Smooth muscle cell (in vitro differentiated cells): ENCODE measurements around the gene DPAGT1. TPM values are rescaled to one million over a fixed set of nuclear protein-coding genes. Genes with fewer than 3 reads are reported as not detected.
"Not testable (repeated sequence)": the region's sequence is repeated elsewhere in the genome, so short reads cannot be mapped to it uniquely, and the experiment has no call there.

Source experiments
- DNase-seq: peaks from one replicate; lab custom pipeline; 2025; ENCODE audit not compliant: unreplicated experiment; lab: John Stamatoyannopoulos, UW
- H2AFZ ChIP-seq: fragments of 200-600 bp; sonication (generic); 2 replicates; pipeline ENCODE4 v1.6.0; 2016; ENCODE audit warnings: antibody characterized with exemption, low read depth, mild to moderate bottlenecking
- H3F3A ChIP-seq: fragments of 200-600 bp; sonication (generic); 2 replicates; pipeline ENCODE4 v1.6.0; 2017; ENCODE audit warnings: antibody characterized with exemption, low read depth
- H3K27ac ChIP-seq: fragments of 200-600 bp; sonication (generic); 2 replicates; pipeline ENCODE4 v1.5.1; 2016; ENCODE audit warnings: low read depth, mild to moderate bottlenecking
- H3K27me3 ChIP-seq: fragments of 200-600 bp; sonication (generic); 2 replicates; pipeline ENCODE4 v1.6.1; 2016; ENCODE audit warnings: low read depth, mild to moderate bottlenecking
- H3K36me3 ChIP-seq: fragments of 200-600 bp; sonication (generic); 2 replicates; pipeline ENCODE4 v1.5.1; 2016; ENCODE audit warnings: low read depth
- H3K4me1 ChIP-seq: fragments of 200-600 bp; sonication (generic); 2 replicates; pipeline ENCODE4 v1.5.1; 2016; ENCODE audit warnings: low read depth
- H3K4me2 ChIP-seq: fragments of 200-600 bp; sonication (generic); 2 replicates; pipeline ENCODE4 v1.6.0; 2016; ENCODE audit warnings: mild to moderate bottlenecking
- H3K4me3 ChIP-seq: fragments of 200-600 bp; sonication (generic); 2 replicates; pipeline ENCODE4 v1.5.1; 2016; ENCODE audit warnings: mild to moderate bottlenecking
- H3K79me2 ChIP-seq: fragments of 200-600 bp; sonication (generic); 2 replicates; pipeline ENCODE4 v1.6.0; 2016; ENCODE audit warnings: low read depth, mild to moderate bottlenecking
- H3K9ac ChIP-seq: fragments of 200-600 bp; sonication (generic); 2 replicates; pipeline ENCODE4 v1.6.0; 2016; ENCODE audit warnings: low read depth
- H3K9me3 ChIP-seq: fragments of 200-600 bp; sonication (generic); replicated peaks from 2 replicates; pipeline ENCODE4 v1.5.1; 2016; ENCODE audit warnings: low read depth
- H4K20me1 ChIP-seq: fragments of 200-600 bp; sonication (generic); 2 replicates; pipeline ENCODE4 v1.6.0; 2016; ENCODE audit warnings: low read depth
- CTCF ChIP-seq: fragments of 200-600 bp; sonication (generic); IDR thresholded peaks from 2 replicates; pipeline ENCODE4 v1.5.1; 2017; ENCODE audit warnings: borderline replicate concordance, mild to moderate bottlenecking, antibody characterized with exemption; ENCODE audit not compliant: insufficient read depth, poor library complexity, severe bottlenecking
- WGBS: methylation state at CpG from one replicate; pipeline ENCODE4 v1.1.7; 2016; ENCODE audit warnings: low lambda C conversion rate; 5-methylcytosine and 5-hydroxymethylcytosine counted together
- polyA plus RNA-seq: library from polyadenylated mRNA; unstranded; fragments of >200 nt; fragmentation: Nextera tagmentation; extraction: Ambion mirVana; gene quantifications from 2 replicates; pipeline ENCODE4 v1.2.1, GENCODE V29; 2016
- total RNA-seq: library from RNA; depleted of rRNA; stranded (reverse); fragments of >200 nt; gene quantifications from 2 replicates; pipeline ENCODE4 v1.2.3, GENCODE V29; 2014

Gene DPAGT1
- total and polyA plus RNA-seq, 2 experiments from 2014 or later: 40.5 to 73.7 TPM

DNA sequence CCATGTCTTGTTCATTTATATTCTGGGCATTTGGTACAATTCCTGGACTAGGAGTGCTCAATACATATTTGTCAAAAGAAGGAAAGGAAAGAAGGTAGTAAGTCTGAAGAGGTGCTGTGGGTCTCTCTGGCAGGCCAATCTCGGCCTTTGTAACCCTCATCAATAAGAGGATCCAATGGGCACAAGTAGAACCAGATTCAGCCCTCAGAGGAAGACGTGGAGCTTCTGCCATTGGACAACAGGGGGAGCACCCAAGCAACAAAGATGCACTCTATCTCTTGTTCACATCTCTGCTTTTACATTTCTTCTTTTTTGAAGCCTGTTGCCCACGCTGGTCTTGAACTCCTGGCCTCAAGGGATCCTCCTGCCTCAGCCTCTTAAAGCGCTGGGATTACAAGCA is 36.3 kb downstream of the DPAGT1 start:
- Histone ChIP-seq H4K20me1 (no peaks in the 10 kb centered on the region), H3K9me3 (no peaks in the 10 kb centered on the region), H3F3A (no peaks in the 10 kb centered on the region), H3K27ac (no peak overlapping the region), H3K9ac (no peak overlapping the region), H3K4me3 (no peak overlapping the region), H3K36me3 (no peaks in the 10 kb centered on the region), H3K4me1 (no peaks in the 10 kb centered on the region), H3K4me2 (no peak overlapping the region), H2AFZ (no peak overlapping the region), H3K79me2 (peaks cover 21% of the 10 kb centered on the region), H3K27me3 (no peaks in the 10 kb centered on the region)
- no peak for DNase-seq
- WGBS: 52% methylated on average over 4 of the region's 4 CpGs
- TF ChIP-seq CTCF: peak; percentile 38

GRCh38 chr11:119062779-119063178 is 38.9 kb downstream of the DPAGT1 start:
- no peak for TF ChIP-seq CTCF
- no peak for DNase-seq

DNA sequence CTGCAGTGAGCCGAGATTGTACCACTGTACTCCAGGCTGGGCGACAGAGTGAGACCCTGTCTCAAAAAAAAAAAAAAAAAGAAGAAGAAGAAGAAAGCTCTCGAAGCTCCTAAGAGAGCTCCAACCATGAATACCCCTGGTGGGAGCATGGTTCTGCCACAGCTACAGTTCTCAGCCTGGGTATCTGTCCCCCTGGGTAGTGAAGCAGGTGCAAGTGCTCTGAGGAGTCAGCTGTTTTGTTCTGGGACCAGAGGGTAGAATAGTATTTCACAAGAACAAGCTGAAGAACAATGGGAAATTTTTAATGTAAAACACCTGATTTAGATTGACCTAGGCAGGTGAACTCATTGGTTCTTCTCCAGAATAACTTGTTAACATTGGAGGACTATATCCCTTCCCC is 40.4 kb downstream of the DPAGT1 start:
- H3K9ac ChIP-seq: no peak overlapping the region
- DNase-seq: no peak
- TF ChIP-seq CTCF: no peak
- 93% methylated on average over 3 of the region's 3 CpGs for WGBS
- no peaks in the 10 kb centered on the region for H3K27me3 ChIP-seq
- H3K9me3 ChIP-seq: no peaks in the 10 kb centered on the region
- no peak overlapping the region for H3K4me2 ChIP-seq
- no peaks in the 10 kb centered on the region for H4K20me1 ChIP-seq
- no peak overlapping the region for H3K4me3 ChIP-seq
- no peaks in the 10 kb centered on the region for H3F3A ChIP-seq
- H3K36me3 ChIP-seq: no peaks in the 10 kb centered on the region
- no peak overlapping the region for H2AFZ ChIP-seq
- peaks cover 8% of the 10 kb centered on the region for H3K4me1 ChIP-seq
- H3K27ac ChIP-seq: no peak overlapping the region
- H3K79me2 ChIP-seq: peaks cover 12% of the 10 kb centered on the region

More at GRCh38 chr11:119062779-119063178, 38.9 kb downstream of the DPAGT1 start:
- Histone ChIP-seq H3F3A (no peaks in the 10 kb centered on the region), H3K27me3 (no peaks in the 10 kb centered on the region), H3K79me2 (peaks cover 13% of the 10 kb centered on the region), H2AFZ (no peak overlapping the region), H3K4me2 (no peak overlapping the region), H4K20me1 (no peaks in the 10 kb centered on the region), H3K9me3 (no peaks in the 10 kb centered on the region), H3K4me3 (no peak overlapping the region), H3K27ac (no peak overlapping the region), H3K9ac (no peak overlapping the region), H3K4me1 (peaks cover 6% of the 10 kb centered on the region), H3K36me3 (no peaks in the 10 kb centered on the region)
- WGBS: 82% methylated on average over 5 of the region's 5 CpGs

DNA sequence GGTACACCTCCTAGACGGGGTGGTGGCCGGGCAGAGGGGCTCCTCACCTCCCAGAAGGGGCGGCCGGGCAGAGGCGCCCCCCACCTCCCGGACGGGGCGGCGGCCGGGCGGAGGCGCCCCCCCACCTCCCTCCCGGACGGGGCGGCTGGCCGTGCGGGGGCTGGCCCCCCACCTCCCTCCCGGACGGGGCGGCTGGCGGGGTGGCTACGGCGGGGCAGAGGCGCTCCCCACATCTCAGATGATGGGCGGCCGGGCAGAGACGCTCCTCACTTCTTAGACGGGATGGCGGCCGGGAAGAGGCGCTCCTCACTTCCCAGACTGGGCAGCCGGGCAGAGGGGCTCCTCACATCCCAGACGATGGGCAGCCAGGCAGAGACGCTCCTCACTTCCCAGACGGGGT is 42.5 kb downstream of the DPAGT1 start:
- DNase-seq, H3K27ac ChIP-seq, H3K36me3 ChIP-seq, H3K9ac ChIP-seq, H3F3A ChIP-seq, H3K4me2 ChIP-seq, H3K9me3 ChIP-seq, H3K4me3 ChIP-seq, H3K27me3 ChIP-seq, H2AFZ ChIP-seq: not testable (repeated sequence)
- WGBS: 92% methylated on average over 2 of the region's 35 CpGs
- peaks cover 14% of the 10 kb centered on the region for H4K20me1 ChIP-seq
- H3K79me2 ChIP-seq: peaks cover 28% of the 10 kb centered on the region
- H3K4me1 ChIP-seq: peaks cover 15% of the 10 kb centered on the region
